ENCODE measurements around the gene KIAA0513. TPM values are rescaled to one million over a fixed set of nuclear protein-coding genes. Genes with fewer than 3 reads are reported as not detected.
A peak's percentile ranks its signal among the peaks of the same experiment; 100 is the strongest.

Gene KIAA0513
- total and polyA plus RNA-seq, 2 of the 13 experiments (the other 11 are each of a cell fraction or from before 2014, with no cell fraction given) = 1.8 TPM

DNA sequence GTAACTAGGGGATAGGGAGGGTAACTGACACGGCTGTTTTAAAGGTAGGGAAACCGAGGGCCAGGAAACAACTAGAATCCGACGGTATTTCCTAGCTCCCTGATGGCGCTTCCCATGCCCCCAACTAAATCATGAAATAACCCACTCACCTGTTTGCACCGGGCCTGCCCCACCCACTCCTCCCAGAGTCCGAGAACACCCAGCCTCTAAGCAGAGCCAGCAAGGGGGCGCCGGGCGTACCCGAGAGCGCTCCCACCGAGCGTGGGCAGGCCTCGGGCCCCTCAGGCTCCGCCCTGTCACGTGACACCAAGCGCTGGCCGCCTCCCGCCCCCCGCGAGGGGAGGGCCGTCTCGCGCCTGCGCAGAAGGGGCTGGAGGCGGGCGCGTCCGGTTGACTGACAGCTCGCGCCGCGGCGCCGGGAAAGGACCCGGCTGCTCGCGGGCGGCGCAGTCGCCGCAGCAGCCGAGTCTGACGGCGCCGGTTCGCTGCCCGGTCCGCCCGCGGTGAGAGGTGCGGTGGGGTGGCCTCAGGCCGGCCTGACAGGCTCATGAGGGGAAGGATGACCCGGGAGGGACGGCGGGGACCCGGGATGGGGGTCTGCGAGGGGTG, at the start of gene KIAA0513 (continued):
- no peak for TF ChIP-seq ZNF747 (CRISPR knock-in tag; IDR thresholded peaks at IDR 0.05; ENCODE audit: borderline replicate concordance)
- peak; percentile 53; the same call in 1 of the 2 replicates for TF ChIP-seq SSRP1 (CRISPR knock-in tag; IDR thresholded peaks at IDR 0.05)
- TF ChIP-seq SIX4 (CRISPR knock-in tag; IDR thresholded peaks at IDR 0.05) = no peak
- no peak for TF ChIP-seq ZNF30 (CRISPR knock-in tag; IDR thresholded peaks at IDR 0.05)
- TF ChIP-seq, protein P1, sequence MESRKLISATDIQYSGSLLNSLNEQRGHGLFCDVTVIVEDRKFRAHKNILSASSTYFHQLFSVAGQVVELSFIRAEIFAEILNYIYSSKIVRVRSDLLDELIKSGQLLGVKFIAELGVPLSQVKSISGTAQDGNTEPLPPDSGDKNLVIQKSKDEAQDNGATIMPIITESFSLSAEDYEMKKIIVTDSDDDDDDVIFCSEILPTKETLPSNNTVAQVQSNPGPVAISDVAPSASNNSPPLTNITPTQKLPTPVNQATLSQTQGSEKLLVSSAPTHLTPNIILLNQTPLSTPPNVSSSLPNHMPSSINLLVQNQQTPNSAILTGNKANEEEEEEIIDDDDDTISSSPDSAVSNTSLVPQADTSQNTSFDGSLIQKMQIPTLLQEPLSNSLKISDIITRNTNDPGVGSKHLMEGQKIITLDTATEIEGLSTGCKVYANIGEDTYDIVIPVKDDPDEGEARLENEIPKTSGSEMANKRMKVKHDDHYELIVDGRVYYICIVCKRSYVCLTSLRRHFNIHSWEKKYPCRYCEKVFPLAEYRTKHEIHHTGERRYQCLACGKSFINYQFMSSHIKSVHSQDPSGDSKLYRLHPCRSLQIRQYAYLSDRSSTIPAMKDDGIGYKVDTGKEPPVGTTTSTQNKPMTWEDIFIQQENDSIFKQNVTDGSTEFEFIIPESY (CRISPR knock-in tag; IDR thresholded peaks at IDR 0.05) = no peak
- no peak; the same call in 1 of the 2 replicates for TF ChIP-seq ZNF263 (CRISPR knock-in tag; IDR thresholded peaks at IDR 0.05)
- TF ChIP-seq SRY (CRISPR knock-in tag; IDR thresholded peaks at IDR 0.05) = 0 out of 2 replicates have a peak, but pooled peaks have one; percentile 47
- no peak for TF ChIP-seq NR1H2 (CRISPR knock-in tag; IDR thresholded peaks at IDR 0.05; ENCODE audit: borderline replicate concordance, low read depth)
- TF ChIP-seq ARHGAP35 (CRISPR knock-in tag; IDR thresholded peaks at IDR 0.05; ENCODE audit: borderline replicate concordance) = 0 out of 2 replicates have a peak, but pooled peaks have one; percentile 49
- TF ChIP-seq GABPB1 (CRISPR knock-in tag; IDR thresholded peaks at IDR 0.05) = peak; percentile 72; the same call in 1 of the 2 replicates
- TF ChIP-seq ZNF441 (CRISPR knock-in tag; IDR thresholded peaks at IDR 0.05; ENCODE audit: borderline replicate concordance) = peak; percentile 43; the same call in 1 of the 2 replicates
- no peak for TF ChIP-seq ZNF3 (CRISPR knock-in tag; IDR thresholded peaks at IDR 0.05)
- peak; percentile 33 to 87; a peak in 2 of 4 replicates for TF ChIP-seq POLR2A (IDR thresholded peaks at IDR 0.05; ENCODE audit: insufficient read depth in 1 of 2, low read depth in 2 of 2, low read length in 2 of 2)
- TF ChIP-seq, protein P2, sequence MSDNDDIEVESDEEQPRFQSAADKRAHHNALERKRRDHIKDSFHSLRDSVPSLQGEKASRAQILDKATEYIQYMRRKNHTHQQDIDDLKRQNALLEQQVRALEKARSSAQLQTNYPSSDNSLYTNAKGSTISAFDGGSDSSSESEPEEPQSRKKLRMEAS (IDR thresholded peaks at IDR 0.05) = peak; percentile 82
- no peak for TF ChIP-seq SAFB2 (CRISPR knock-in tag; IDR thresholded peaks at IDR 0.05; ENCODE audit: borderline replicate concordance, low read depth)
- no peak for TF ChIP-seq CCDC6 (CRISPR knock-in tag; IDR thresholded peaks at IDR 0.05)
- TF ChIP-seq ZNF180 (CRISPR knock-in tag; IDR thresholded peaks at IDR 0.05; ENCODE audit: borderline replicate concordance, low read depth) = no peak
- TF ChIP-seq U2AF2 (IDR thresholded peaks at IDR 0.05; ENCODE audit: low read depth, low read length) = no peak
- TF ChIP-seq PTBP1 (IDR thresholded peaks at IDR 0.05; ENCODE audit: low read depth, low read length, poor library complexity, severe bottlenecking) = no peak
- TF ChIP-seq, protein P3, sequence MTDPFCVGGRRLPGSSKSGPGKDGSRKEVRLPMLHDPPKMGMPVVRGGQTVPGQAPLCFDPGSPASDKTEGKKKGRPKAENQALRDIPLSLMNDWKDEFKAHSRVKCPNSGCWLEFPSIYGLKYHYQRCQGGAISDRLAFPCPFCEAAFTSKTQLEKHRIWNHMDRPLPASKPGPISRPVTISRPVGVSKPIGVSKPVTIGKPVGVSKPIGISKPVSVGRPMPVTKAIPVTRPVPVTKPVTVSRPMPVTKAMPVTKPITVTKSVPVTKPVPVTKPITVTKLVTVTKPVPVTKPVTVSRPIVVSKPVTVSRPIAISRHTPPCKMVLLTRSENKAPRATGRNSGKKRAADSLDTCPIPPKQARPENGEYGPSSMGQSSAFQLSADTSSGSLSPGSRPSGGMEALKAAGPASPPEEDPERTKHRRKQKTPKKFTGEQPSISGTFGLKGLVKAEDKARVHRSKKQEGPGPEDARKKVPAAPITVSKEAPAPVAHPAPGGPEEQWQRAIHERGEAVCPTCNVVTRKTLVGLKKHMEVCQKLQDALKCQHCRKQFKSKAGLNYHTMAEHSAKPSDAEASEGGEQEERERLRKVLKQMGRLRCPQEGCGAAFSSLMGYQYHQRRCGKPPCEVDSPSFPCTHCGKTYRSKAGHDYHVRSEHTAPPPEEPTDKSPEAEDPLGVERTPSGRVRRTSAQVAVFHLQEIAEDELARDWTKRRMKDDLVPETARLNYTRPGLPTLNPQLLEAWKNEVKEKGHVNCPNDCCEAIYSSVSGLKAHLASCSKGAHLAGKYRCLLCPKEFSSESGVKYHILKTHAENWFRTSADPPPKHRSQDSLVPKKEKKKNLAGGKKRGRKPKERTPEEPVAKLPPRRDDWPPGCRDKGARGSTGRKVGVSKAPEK (CRISPR knock-in tag; IDR thresholded peaks at IDR 0.05; ENCODE audit: borderline replicate concordance) = peak; percentile 69; the same call in 1 of the 2 replicates
- TF ChIP-seq MEF2D (CRISPR knock-in tag; IDR thresholded peaks at IDR 0.05) = peak; percentile 67; the same call in 1 of the 2 replicates
- TF ChIP-seq ZNF766 (CRISPR knock-in tag; IDR thresholded peaks at IDR 0.05; ENCODE audit: borderline replicate concordance) = no peak
- TF ChIP-seq DNMT1 (CRISPR knock-in tag; IDR thresholded peaks at IDR 0.05) = no peak
- TF ChIP-seq, protein P4, sequence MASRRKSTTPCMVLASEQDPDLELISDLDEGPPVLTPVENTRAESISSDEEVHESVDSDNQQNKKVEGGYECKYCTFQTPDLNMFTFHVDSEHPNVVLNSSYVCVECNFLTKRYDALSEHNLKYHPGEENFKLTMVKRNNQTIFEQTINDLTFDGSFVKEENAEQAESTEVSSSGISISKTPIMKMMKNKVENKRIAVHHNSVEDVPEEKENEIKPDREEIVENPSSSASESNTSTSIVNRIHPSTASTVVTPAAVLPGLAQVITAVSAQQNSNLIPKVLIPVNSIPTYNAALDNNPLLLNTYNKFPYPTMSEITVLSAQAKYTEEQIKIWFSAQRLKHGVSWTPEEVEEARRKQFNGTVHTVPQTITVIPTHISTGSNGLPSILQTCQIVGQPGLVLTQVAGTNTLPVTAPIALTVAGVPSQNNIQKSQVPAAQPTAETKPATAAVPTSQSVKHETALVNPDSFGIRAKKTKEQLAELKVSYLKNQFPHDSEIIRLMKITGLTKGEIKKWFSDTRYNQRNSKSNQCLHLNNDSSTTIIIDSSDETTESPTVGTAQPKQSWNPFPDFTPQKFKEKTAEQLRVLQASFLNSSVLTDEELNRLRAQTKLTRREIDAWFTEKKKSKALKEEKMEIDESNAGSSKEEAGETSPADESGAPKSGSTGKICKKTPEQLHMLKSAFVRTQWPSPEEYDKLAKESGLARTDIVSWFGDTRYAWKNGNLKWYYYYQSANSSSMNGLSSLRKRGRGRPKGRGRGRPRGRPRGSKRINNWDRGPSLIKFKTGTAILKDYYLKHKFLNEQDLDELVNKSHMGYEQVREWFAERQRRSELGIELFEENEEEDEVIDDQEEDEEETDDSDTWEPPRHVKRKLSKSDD (CRISPR knock-in tag; IDR thresholded peaks at IDR 0.05; ENCODE audit: low read depth) = 0 out of 2 replicates have a peak, but pooled peaks have one; percentile 23

All from HepG2 (cell line).